Karpas-422 (cell line): ENCODE data around the gene ZNF281. TPM values are rescaled to one million over a fixed set of nuclear protein-coding genes. Genes with fewer than 3 reads are reported as not detected.
A peak's percentile ranks its signal among the peaks of the same experiment; 100 is the strongest.

Source experiments
- DNase-seq: peaks from one replicate; pipeline ENCODE4 v3.0.0-alpha.2; 2015
- H2AFZ ChIP-seq: fragments of 200-600 bp; sonication (generic); 2 replicates; pipeline ENCODE4 v1.6.1; 2014; ENCODE audit warnings: antibody characterized with exemption, low read length, mixed read lengths
- H3K27ac ChIP-seq: fragments of 200-600 bp; sonication (generic); 2 replicates; pipeline ENCODE4 v1.5.1; 2014; ENCODE audit warnings: mild to moderate bottlenecking, low read length, moderate library complexity
- H3K27me3 ChIP-seq: fragments of 200-600 bp; sonication (generic); 2 replicates; pipeline ENCODE4 v1.6.1; 2014; ENCODE audit warnings: low read length, mixed read lengths
- H3K36me3 ChIP-seq: fragments of 200-600 bp; sonication (generic); 2 replicates; pipeline ENCODE4 v1.6.1; 2014; ENCODE audit warnings: low read length, mixed read lengths; ENCODE audit not compliant: insufficient read depth
- H3K4me1 ChIP-seq: fragments of 200-600 bp; sonication (generic); 2 replicates; pipeline ENCODE4 v1.6.1; 2014; ENCODE audit warnings: mild to moderate bottlenecking, low read length, mixed read lengths
- H3K4me2 ChIP-seq: fragments of 200-600 bp; sonication (generic); 2 replicates; pipeline ENCODE4 v1.6.1; 2014; ENCODE audit warnings: low read length, low read depth, mild to moderate bottlenecking; ENCODE audit not compliant: poor library complexity, severe bottlenecking
- H3K4me3 ChIP-seq: fragments of 200-600 bp; sonication (generic); 2 replicates; pipeline ENCODE4 v1.5.1; 2014; ENCODE audit warnings: mild to moderate bottlenecking, antibody characterized with exemption, low read length, mixed read lengths
- H3K79me2 ChIP-seq: fragments of 200-600 bp; sonication (generic); 2 replicates; pipeline ENCODE4 v1.6.1; 2014; ENCODE audit warnings: mild to moderate bottlenecking, low read length, mixed read lengths
- H3K9ac ChIP-seq: fragments of 200-600 bp; sonication (generic); 2 replicates; pipeline ENCODE4 v1.6.0; 2014; ENCODE audit warnings: low read length
- H3K9me2 ChIP-seq: fragments of 200-600 bp; sonication (generic), shearing (Covaris generic); replicated peaks from 2 replicates; pipeline ENCODE4 v1.6.0; 2014; ENCODE audit warnings: mild to moderate bottlenecking, low read length, moderate library complexity; ENCODE audit not compliant: insufficient read depth
- H3K9me3 ChIP-seq: fragments of 300-700, 200-600 bp; sonication (generic); 2 replicates; pipeline ENCODE4 v1.6.1; 2014; ENCODE audit warnings: low read length, mixed read lengths
- H4K20me1 ChIP-seq: fragments of 200-600 bp; sonication (generic); 2 replicates; pipeline ENCODE4 v1.6.1; 2014; ENCODE audit warnings: mild to moderate bottlenecking, antibody characterized with exemption, low read length, low read depth; ENCODE audit not compliant: insufficient read depth
- total RNA-seq: library from RNA; depleted of rRNA; stranded (reverse); fragments of >200 nt; shearing (Covaris generic); gene quantifications from 2 replicates; pipeline ENCODE4 v1.2.3, GENCODE V29; 2014; ENCODE audit warnings: low replicate concordance

The ZNF281 gene
- total RNA-seq, 1 experiment from 2014 or later = 31.1 TPM

DNA sequence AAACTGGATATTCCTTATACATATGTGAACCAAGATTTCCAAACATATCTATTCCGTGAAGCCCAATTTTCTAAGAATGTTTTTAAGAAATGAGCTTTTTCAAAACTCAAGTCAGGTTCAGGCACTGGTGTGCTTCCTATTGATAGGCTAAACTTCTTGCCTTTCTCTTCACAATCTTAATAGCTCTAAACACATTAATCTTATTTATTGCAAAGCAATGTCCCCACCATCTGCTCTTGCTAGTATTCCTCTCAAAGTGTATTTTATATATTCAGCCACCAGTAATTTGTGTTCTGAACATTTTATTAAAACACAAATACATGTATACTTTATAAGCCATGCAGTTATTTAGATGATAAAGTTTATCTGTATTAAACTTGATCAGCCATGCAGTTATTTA is 11.5 kb downstream of the ZNF281 start:
- DNase-seq = no peak
- Histone ChIP-seq H3K9me3 (no peaks in the 10 kb centered on the region), H3K4me2 (no peak overlapping the region), H3K4me3 (no peak overlapping the region), H3K9ac (no peak overlapping the region), H3K27me3 (no peaks in the 10 kb centered on the region), H4K20me1 (no peaks in the 10 kb centered on the region), H3K27ac (peak overlapping the region; percentile 32), H3K9me2 (no peaks in the 10 kb centered on the region; the same call in 1 of the 2 replicates), H3K4me1 (peaks cover 55% of the 10 kb centered on the region), H3K36me3 (peaks cover 20% of the 10 kb centered on the region), H3K79me2 (peaks cover 46% of the 10 kb centered on the region), H2AFZ (no peak overlapping the region)

DNA sequence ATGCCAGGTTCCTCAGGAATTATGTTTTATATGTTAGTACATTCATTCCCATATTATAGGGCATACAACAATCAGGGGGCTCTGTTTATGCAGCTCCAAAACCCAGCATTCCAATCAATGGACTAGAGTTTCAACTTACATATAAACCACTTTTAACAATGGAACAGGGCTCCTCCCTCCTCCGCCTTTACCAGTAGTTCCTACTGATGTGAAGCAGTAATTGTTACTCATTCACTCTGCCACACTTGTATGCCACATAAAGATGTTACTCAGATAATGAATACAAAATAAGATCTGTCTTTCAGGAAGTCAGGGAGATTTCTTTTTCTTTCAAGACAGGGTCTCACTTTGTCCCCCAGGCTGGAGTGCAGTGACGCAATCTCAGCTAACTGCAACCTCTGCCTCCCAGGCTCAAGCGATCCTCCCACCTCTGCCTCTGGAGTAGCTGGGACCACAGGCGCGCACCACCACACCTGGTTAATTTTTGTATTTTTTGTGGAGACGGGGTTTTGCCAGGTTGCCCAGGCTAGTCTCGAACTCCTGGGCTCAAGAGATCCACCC is 17.1 kb downstream of the ZNF281 start:
- Histone ChIP-seq H3K9me2 (no peaks in the 10 kb centered on the region), H3K9me3 (no peaks in the 10 kb centered on the region), H3K4me3 (no peak overlapping the region), H3K27ac (peak overlapping the region; percentile 10; the same call in 1 of the 2 replicates), H3K4me2 (peak overlapping the region; percentile 8), H3K9ac (no peak overlapping the region), H2AFZ (no peak overlapping the region), H3K27me3 (no peaks in the 10 kb centered on the region), H4K20me1 (no peaks in the 10 kb centered on the region), H3K79me2 (no peaks in the 10 kb centered on the region), H3K4me1 (peaks cover 57% of the 10 kb centered on the region), H3K36me3 (no peaks in the 10 kb centered on the region; the same call in 1 of the 2 replicates)
- DNase-seq = no peak

- Histone ChIP-seq H3K4me1 (peaks cover 62% of the 10 kb centered on the region), H3K9me2 (no peaks in the 10 kb centered on the region), H3K36me3 (no peaks in the 10 kb centered on the region), H4K20me1 (no peaks in the 10 kb centered on the region), H3K9ac (no peak overlapping the region), H3K27me3 (no peaks in the 10 kb centered on the region), H3K27ac (peak overlapping the region; percentile 10), H2AFZ (no peak overlapping the region), H3K9me3 (no peaks in the 10 kb centered on the region), H3K79me2 (no peaks in the 10 kb centered on the region), H3K4me2 (peak overlapping the region; percentile 8), H3K4me3 (no peak overlapping the region)
- no peak for DNase-seq
Observed at GRCh38 chr1:200391747-200392146, 18.1 kb downstream of the ZNF281 start.

DNA sequence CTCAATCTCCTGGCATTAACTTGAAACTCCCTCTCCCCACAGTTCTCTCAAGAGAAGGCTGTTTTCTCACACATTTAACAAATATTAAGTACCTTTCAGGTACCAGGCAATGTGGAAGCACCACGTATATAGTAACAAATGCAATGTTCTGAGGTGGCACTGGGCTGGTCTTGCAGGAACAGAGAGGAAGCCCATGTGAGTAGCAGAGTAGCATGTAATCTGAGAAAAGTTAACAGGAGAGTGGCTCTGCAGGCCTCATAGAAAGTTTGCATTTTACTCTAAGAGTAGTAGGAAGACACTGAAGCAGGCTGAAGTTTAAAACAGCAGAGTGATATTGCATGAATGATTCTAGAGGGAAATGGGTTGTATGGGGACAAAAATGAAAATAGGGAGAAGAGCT is 21.0 kb downstream of the ZNF281 start:
- no peaks in the 10 kb centered on the region for H3K9me3 ChIP-seq
- peak overlapping the region; percentile 60 for H3K4me2 ChIP-seq
- H3K79me2 ChIP-seq = no peaks in the 10 kb centered on the region
- H4K20me1 ChIP-seq = no peaks in the 10 kb centered on the region
- H3K27ac ChIP-seq = peak overlapping the region; percentile 86
- H3K9me2 ChIP-seq = no peaks in the 10 kb centered on the region
- H3K9ac ChIP-seq = peak overlapping the region; percentile 39
- no peaks in the 10 kb centered on the region for H3K36me3 ChIP-seq
- peak; percentile 77 for DNase-seq
- no peaks in the 10 kb centered on the region for H3K27me3 ChIP-seq
- H3K4me1 ChIP-seq = peaks cover 61% of the 10 kb centered on the region
- H3K4me3 ChIP-seq = no peak overlapping the region; the same call in 1 of the 2 replicates
- 0 out of 2 replicates have a peak overlapping the region, but pooled peaks have one; percentile 1 for H2AFZ ChIP-seq

GRCh38 chr1:200386416-200386815 is 23.4 kb downstream of the ZNF281 start:
- H3K9ac ChIP-seq = no peak overlapping the region
- DNase-seq = no peak
- no peak overlapping the region for H3K4me3 ChIP-seq
- H2AFZ ChIP-seq = no peak overlapping the region
- no peak overlapping the region for H3K4me2 ChIP-seq
- H4K20me1 ChIP-seq = no peaks in the 10 kb centered on the region
- no peaks in the 10 kb centered on the region for H3K79me2 ChIP-seq
- H3K4me1 ChIP-seq = peaks cover 62% of the 10 kb centered on the region
- no peaks in the 10 kb centered on the region for H3K9me3 ChIP-seq
- H3K27ac ChIP-seq = no peak overlapping the region
- no peaks in the 10 kb centered on the region for H3K36me3 ChIP-seq
- H3K9me2 ChIP-seq = no peaks in the 10 kb centered on the region
- H3K27me3 ChIP-seq = no peaks in the 10 kb centered on the region

- Histone ChIP-seq H3K9me3 (no peaks in the 10 kb centered on the region), H3K36me3 (no peaks in the 10 kb centered on the region), H3K4me1 (peaks cover 67% of the 10 kb centered on the region)
Observed at GRCh38 chr1:200384818-200385390, 24.9 kb downstream of the ZNF281 start.

GRCh38 chr1:200381256-200381984 is 28.4 kb downstream of the ZNF281 start:
- H2AFZ ChIP-seq = peak overlapping the region; percentile 46
- peak; percentile 74 for DNase-seq
- H4K20me1 ChIP-seq = no peaks in the 10 kb centered on the region
- no peaks in the 10 kb centered on the region for H3K27me3 ChIP-seq
- no peaks in the 10 kb centered on the region for H3K79me2 ChIP-seq
- no peaks in the 10 kb centered on the region for H3K36me3 ChIP-seq
- H3K4me1 ChIP-seq = peaks cover 75% of the 10 kb centered on the region
- H3K9me2 ChIP-seq = no peaks in the 10 kb centered on the region
- H3K4me3 ChIP-seq = no peak overlapping the region
- peak overlapping the region; percentile 62 for H3K4me2 ChIP-seq
- H3K9ac ChIP-seq = peak overlapping the region; percentile 51
- H3K27ac ChIP-seq = peak overlapping the region; percentile 97
- H3K9me3 ChIP-seq = no peaks in the 10 kb centered on the region

More at GRCh38 chr1:200384818-200385390, 24.9 kb downstream of the ZNF281 start:
- H3K27ac ChIP-seq = peak overlapping the region; percentile 17
- DNase-seq = no peak
- H4K20me1 ChIP-seq = no peaks in the 10 kb centered on the region
- no peaks in the 10 kb centered on the region for H3K9me2 ChIP-seq
- H3K9ac ChIP-seq = no peak overlapping the region
- H3K79me2 ChIP-seq = no peaks in the 10 kb centered on the region
- H2AFZ ChIP-seq = no peak overlapping the region; the same call in 1 of the 2 replicates
- H3K4me2 ChIP-seq = no peak overlapping the region
- H3K27me3 ChIP-seq = no peaks in the 10 kb centered on the region
- no peak overlapping the region for H3K4me3 ChIP-seq

DNA sequence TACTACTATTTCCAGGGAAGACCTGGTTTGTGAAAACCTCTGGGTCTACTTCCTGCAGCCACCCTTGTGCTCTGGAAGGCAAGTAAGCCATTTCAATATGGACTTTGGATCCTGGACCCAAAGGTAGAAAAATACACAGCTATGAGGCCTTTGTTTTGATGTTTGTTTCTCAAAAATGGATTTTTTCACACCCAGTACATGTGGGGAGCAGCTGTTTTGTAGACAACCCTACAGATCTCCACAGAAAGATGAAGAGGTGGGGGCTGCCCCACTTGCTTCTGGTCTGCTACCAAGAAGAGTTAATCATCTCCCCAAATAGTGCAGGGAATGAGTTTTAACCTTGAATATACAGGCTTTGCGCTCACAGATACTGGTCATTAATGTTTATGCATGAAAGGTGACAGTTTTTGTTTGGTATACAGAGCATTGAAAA is 29.2 kb downstream of the ZNF281 start:
- H3K27ac ChIP-seq = peak overlapping the region; percentile 97
- no peaks in the 10 kb centered on the region for H3K79me2 ChIP-seq
- H3K4me1 ChIP-seq = peaks cover 79% of the 10 kb centered on the region
- H3K4me2 ChIP-seq = peak overlapping the region; percentile 62
- H3K27me3 ChIP-seq = no peaks in the 10 kb centered on the region
- no peaks in the 10 kb centered on the region for H3K36me3 ChIP-seq
- no peaks in the 10 kb centered on the region for H3K9me3 ChIP-seq
- DNase-seq = peak; percentile 70
- peak overlapping the region; percentile 40 for H3K9ac ChIP-seq
- no peaks in the 10 kb centered on the region for H4K20me1 ChIP-seq
- peak overlapping the region; percentile 46 for H2AFZ ChIP-seq
- H3K4me3 ChIP-seq = peak overlapping the region; percentile 23; the same call in 1 of the 2 replicates
- no peaks in the 10 kb centered on the region for H3K9me2 ChIP-seq
